AG09319 (cell line): ENCODE results near the gene KDM5B.
A peak's percentile ranks its signal among the peaks of the same experiment; 100 is the strongest.

ENCODE experiments used
- DNase-seq: peaks from one replicate; pipeline ENCODE4 v3.0.0-alpha.2; 2010; ENCODE audit warnings: low read depth; ENCODE audit errors: extremely low read depth
- CTCF ChIP-seq: IDR thresholded peaks from 2 replicates; pipeline ENCODE4 v1.5.1; 2011; ENCODE audit warnings: low read depth, mild to moderate bottlenecking, inconsistent platforms, low read length, moderate library complexity

Gene KDM5B

GRCh38 chr1:202811296-202812175, 3.3 kb upstream of the KDM5B start:
- TF ChIP-seq CTCF: no peak
- no peak for DNase-seq

DNA sequence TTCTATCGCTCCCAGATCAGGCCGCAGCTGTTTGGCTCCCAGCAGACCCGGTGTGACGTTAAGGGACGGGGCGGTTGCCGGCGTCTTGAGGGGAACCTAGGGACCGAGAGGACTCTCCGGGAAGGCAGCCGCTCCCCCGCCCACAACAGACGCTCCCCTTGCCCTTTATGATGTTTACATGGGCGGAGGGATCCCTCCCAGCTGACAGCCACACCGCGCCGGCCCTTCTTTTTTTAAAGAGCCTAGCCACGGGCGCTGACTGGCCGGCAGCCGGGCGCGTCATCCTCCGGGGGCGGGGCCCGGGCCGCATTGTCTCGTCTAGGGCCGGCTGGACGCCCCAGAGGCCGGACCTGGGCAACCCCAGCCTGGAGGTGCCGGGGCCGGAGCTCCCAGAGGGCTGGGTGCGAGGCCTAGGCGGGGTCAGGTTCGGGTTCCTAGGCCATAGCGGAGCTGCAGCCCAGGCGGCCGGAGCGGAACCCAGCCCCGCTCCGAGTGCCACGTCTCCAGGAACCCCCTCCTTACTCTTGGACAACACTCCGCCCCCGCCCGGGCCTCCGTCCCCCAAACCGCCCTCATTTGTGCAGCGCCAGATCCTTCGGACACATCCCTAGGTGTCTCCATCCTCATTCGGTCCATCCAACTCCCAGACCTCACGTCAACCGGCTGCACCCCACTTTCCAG, 2.5 kb upstream of the KDM5B start, which contains the start of gene PCAT6:
Gene PCAT6 (plus strand): TSS at position 340 of the 681 bp plus-strand sequence.
- no peak for TF ChIP-seq CTCF
- DNase-seq: peak; percentile 91

DNA sequence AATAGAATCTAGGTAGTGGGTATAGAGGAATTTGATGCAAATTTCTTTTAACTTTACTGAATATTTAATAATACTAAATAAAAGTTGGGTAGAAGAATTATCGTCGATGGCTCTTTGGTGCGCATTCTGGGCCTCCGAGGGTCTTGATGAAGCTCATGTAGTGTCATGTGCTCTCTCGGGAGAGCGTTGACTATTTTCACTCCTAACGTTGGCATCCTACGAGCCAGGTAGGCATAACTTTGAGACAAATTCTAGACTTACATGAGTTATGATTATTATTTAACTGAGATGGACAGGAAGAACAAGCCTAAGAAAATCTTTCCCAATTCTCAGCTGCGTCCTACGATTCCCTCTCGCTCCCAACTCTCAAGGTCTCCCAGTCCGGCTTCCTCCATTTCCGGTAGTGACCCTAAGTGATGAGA, 2.0 kb upstream of the KDM5B start:
- no peak for DNase-seq

DNA sequence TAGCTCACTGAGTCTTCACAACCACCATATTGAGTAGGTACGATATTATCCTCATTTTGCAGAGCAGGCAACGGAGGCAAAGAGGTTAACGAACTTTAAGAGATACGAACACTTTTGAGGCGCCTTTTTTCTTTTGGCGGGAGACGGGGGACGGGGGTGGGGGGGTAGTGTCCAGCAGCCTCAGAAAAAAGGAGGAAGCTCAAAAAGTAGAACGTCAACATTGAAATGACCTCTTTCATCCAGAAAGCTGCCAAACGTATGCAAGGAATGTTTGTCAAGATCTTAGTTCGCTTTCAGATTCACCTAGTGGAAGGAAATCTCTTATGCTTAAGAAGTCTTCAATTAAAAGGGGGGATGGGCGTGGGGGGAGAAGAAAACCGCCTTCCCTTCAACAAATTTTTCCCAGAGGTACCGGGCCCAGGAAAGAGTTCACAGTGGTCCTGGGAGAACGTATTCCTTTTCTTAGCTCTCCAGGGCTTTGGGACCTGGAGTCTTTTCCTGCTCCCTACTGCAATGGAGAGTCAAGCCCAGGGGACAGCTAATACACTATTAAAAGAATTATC, 1.5 kb upstream of the KDM5B start:
- no peak for DNase-seq
- TF ChIP-seq CTCF: no peak

More for the DNA sequence above, 2.0 kb upstream of the KDM5B start:
- TF ChIP-seq CTCF: no peak

- no peak for DNase-seq
- no peak for TF ChIP-seq CTCF
These were observed 733 bp downstream of the KDM5B start for GRCh38 chr1:202807451-202807925.

DNA sequence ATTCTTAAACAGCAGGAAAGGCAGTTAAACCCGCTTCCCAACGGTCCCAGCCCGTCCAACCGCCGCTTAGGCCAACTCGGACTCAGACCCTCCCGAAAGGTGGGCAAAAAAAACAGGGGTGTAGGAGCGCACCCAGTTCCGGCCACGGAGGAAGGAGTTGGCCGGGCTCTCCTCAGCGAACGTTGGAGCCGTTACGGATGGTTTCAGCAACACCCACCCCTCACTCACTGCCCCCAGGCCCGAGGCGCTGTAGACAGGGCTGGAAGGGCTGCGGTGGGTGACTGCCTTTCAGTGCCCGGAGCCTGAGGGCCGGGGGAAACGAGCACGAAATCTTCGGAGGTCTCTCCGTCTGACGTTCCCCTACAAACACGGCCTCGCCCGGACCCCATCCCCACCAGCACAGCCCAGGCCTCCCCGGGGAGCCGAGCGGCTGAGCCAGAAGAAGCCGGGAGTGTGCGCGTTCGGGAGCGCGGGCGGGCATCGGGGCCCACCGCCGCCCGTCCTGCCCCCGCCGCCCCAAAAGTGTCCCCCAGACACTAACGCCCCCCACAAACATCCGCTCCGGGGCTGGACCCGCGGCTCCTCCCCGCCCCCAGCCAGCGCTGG, 1.3 kb downstream of the KDM5B start:
- no peak for TF ChIP-seq CTCF
- no peak for DNase-seq
